Urothelium cell line (cell line): ENCODE results near the gene HTRA2.

Experiments
- DNase-seq: peaks from one replicate; pipeline ENCODE4 v3.0.0; 2011; ENCODE audit warnings: low spot score, mixed read lengths
- FAIRE-seq: peaks from 2 replicates; lab custom pipeline; 2011; peaks lifted over from hg19 to GRCh38; lab: Jason Lieb, UNC

HTRA2 gene

DNA sequence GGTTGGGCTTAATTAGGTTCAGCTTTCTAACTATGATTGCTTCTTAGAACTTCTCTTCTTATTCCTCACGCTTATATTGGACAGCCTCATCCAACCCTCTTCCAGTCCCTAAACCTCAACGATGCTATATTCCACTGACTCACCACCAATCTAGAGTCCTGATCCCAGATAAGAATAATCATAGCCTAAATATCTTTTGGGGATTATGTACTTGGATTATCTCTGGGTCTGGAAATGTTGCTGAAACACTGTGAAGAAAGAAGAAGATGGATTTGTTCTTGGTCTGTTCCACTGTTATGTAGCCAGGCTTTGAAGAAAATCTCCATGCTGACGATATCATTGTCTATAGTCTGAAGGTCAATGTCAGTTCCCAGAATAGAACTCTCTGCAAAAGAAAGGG lies 51.7 kb downstream of the HTRA2 start:
- DNase-seq = no peak
- FAIRE-seq = no peak

DNA sequence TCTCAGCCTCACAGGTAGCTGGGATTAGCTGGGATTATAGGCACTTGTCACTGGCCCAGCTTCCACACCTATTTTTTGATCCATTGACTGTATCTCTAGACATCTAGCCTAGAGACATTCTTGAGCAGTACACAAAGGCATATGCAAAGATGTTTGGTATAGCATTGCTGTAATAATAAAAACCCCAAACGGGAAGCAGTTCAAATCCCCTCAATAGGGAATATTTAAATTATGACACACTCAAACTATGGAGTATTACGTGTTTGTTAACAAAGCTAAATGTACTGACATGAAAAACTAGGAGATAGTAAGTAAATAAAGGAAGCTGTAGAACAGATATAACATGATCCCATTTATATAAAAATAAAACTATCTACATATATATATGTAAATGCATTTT lies 52.5 kb downstream of the HTRA2 start:
- no peak for DNase-seq
- FAIRE-seq = no peak
